ENCODE data around the gene KIAA1217.

The KIAA1217 gene

GRCh38 chr10:24209946-24210491, 1.1 kb downstream of the KIAA1217 start:
- no peak for DNase-seq

GRCh38 chr10:24210501-24210900, 1.6 kb downstream of the KIAA1217 start:
- DNase-seq: no peak

- no peak for DNase-seq
These were observed 4.3 kb downstream of the KIAA1217 start for GRCh38 chr10:24213266-24213665.

GRCh38 chr10:24213881-24214280, 4.9 kb downstream of the KIAA1217 start:
- no peak for DNase-seq

- DNase-seq: no peak
These were observed 5.8 kb downstream of the KIAA1217 start for GRCh38 chr10:24214762-24215161.

GRCh38 chr10:24215196-24215595, 6.3 kb downstream of the KIAA1217 start:
- DNase-seq: no peak

- no peak for DNase-seq
These were observed 6.7 kb downstream of the KIAA1217 start for GRCh38 chr10:24215603-24216002.

GRCh38 chr10:24219963-24220362, 11.0 kb downstream of the KIAA1217 start:
- no peak for DNase-seq

- no peak for DNase-seq
These were observed 14.4 kb downstream of the KIAA1217 start for GRCh38 chr10:24223341-24223740.

GRCh38 chr10:24223953-24224352, 15.0 kb downstream of the KIAA1217 start:
- no peak for DNase-seq

- no peak for DNase-seq
These were observed 19.7 kb downstream of the KIAA1217 start for GRCh38 chr10:24228642-24229041.

- no peak for DNase-seq
These were observed 21.0 kb downstream of the KIAA1217 start for GRCh38 chr10:24229909-24230308.

GRCh38 chr10:24231200-24231599, 22.3 kb downstream of the KIAA1217 start:
- no peak for DNase-seq

- no peak for DNase-seq
These were observed 25.8 kb downstream of the KIAA1217 start for GRCh38 chr10:24234784-24235183.

GRCh38 chr10:24235471-24235870, 26.5 kb downstream of the KIAA1217 start:
- DNase-seq: no peak

- no peak for DNase-seq
These were observed 29.0 kb downstream of the KIAA1217 start for GRCh38 chr10:24237801-24238395.

GRCh38 chr10:24238519-24239247, 29.7 kb downstream of the KIAA1217 start:
- no peak for DNase-seq

GRCh38 chr10:24239289-24240040, 30.5 kb downstream of the KIAA1217 start:
- DNase-seq: no peak

GRCh38 chr10:24240041-24240751, 31.3 kb downstream of the KIAA1217 start:
- no peak for DNase-seq

- no peak for DNase-seq
These were observed 32.6 kb downstream of the KIAA1217 start for GRCh38 chr10:24241536-24242040.

GRCh38 chr10:24242562-24242961, 33.6 kb downstream of the KIAA1217 start:
- no peak for DNase-seq

GRCh38 chr10:24246365-24246764, 37.4 kb downstream of the KIAA1217 start:
- DNase-seq: no peak

GRCh38 chr10:24247841-24248240, 38.9 kb downstream of the KIAA1217 start:
- no peak for DNase-seq
